Panc1 (cell line): ENCODE measurements around the gene RNF43.

Experiments
- CTCF ChIP-seq: fragments of 450-650 bp; IDR thresholded peaks from 2 replicates; pipeline ENCODE4 v1.5.1; 2017; ENCODE audit warnings: mild to moderate bottlenecking
- POLR2AphosphoS5 ChIP-seq: IDR thresholded peaks from 2 replicates; pipeline ENCODE4 v1.6.1; 2012; ENCODE audit warnings: mild to moderate bottlenecking, low read depth, low read length, moderate library complexity
- TCF7L2 ChIP-seq: IDR thresholded peaks from 2 replicates; pipeline ENCODE4 v1.6.1; 2011; ENCODE audit warnings: mild to moderate bottlenecking, low read depth, low read length, inconsistent platforms
- TF ChIP-seq, protein P1 (sequence below), 2 experiments: IDR thresholded peaks; 2 replicates each; pipeline ENCODE4 v1.6.1; 2011 to 2012; ENCODE audit warnings: low read depth in 2 of 2, control low read depth in 1 of 2, low read length in 1 of 2, mild to moderate bottlenecking in 1 of 2, moderate library complexity in 1 of 2; ENCODE audit not compliant: insufficient read depth in 1 of 2

DNA sequence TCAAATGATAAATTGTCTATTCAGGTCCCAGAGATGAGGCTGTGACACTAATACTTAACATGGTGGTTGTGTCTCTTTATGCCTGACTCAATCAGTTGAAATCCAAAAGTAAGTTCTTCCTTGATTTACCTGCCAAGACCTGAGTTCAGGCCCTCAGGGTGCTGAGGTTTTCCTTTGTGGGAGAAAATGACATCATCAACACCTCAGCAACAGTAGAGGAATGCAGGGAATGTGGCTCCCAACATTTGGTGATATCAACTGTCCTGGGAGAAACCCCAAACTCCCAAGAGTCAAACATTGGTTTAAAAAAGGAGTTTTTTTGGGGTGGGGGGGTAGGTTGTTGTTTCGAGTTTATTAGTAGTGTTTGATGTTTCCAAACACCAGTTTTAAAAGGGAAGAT lies 14.7 kb downstream of the RNF43 start:
- TF ChIP-seq CTCF (no peak), POLR2AphosphoS5 (no peak), TCF7L2 (no peak)
- TF ChIP-seq, protein P1, sequence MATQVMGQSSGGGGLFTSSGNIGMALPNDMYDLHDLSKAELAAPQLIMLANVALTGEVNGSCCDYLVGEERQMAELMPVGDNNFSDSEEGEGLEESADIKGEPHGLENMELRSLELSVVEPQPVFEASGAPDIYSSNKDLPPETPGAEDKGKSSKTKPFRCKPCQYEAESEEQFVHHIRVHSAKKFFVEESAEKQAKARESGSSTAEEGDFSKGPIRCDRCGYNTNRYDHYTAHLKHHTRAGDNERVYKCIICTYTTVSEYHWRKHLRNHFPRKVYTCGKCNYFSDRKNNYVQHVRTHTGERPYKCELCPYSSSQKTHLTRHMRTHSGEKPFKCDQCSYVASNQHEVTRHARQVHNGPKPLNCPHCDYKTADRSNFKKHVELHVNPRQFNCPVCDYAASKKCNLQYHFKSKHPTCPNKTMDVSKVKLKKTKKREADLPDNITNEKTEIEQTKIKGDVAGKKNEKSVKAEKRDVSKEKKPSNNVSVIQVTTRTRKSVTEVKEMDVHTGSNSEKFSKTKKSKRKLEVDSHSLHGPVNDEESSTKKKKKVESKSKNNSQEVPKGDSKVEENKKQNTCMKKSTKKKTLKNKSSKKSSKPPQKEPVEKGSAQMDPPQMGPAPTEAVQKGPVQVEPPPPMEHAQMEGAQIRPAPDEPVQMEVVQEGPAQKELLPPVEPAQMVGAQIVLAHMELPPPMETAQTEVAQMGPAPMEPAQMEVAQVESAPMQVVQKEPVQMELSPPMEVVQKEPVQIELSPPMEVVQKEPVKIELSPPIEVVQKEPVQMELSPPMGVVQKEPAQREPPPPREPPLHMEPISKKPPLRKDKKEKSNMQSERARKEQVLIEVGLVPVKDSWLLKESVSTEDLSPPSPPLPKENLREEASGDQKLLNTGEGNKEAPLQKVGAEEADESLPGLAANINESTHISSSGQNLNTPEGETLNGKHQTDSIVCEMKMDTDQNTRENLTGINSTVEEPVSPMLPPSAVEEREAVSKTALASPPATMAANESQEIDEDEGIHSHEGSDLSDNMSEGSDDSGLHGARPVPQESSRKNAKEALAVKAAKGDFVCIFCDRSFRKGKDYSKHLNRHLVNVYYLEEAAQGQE (IDR thresholded peaks at IDR 0.05; ENCODE audit: insufficient read depth in 1 of 2, low read depth in 2 of 2, low read length in 1 of 2), result no peak
